Measurements from ENCODE around the gene KRTAP2-2. TPM values are rescaled to one million over a fixed set of nuclear protein-coding genes. Genes with fewer than 3 reads are reported as not detected.
"Not testable (repeated sequence)": the region's sequence is repeated elsewhere in the genome, so short reads cannot be mapped to it uniquely, and the experiment has no call there.

KRTAP2-2 gene
- polyA plus RNA-seq, 1 of the 3 experiments (the other 2 are of a cell fraction), result not detected

DNA sequence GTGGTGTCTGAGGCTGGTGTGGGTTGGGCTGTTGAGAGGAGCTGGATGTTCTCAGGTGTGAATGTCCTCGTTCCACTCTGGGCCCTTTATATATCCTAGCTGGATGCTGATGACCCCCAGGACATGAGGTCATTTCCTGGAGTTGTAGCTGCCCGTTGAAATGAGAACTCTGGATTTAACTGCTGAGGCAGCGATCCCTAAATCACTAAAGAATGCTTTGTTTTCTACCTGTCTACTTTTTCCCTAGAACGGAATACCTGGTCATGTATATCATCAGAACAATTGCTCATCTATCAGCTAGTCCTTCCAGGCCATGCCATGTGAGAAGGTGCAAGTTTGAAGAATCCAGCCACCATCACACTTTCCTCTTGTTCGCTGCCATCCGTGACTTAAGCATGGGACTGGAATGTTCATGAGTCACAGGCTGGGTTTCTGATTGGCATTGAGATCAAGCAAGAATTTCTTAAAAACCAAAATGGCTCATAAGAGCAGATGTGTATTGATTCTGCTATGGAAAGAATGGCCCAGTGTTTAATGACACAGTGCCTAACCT lies 5.1 kb upstream of the KRTAP2-2 start, which contains the start of gene KRTAP2-3 (continued):
- TF ChIP-seq, protein P1, sequence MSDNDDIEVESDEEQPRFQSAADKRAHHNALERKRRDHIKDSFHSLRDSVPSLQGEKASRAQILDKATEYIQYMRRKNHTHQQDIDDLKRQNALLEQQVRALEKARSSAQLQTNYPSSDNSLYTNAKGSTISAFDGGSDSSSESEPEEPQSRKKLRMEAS (IDR thresholded peaks at IDR 0.05; ENCODE audit: low read depth), result peak; percentile 91
- TF ChIP-seq, protein P2, sequence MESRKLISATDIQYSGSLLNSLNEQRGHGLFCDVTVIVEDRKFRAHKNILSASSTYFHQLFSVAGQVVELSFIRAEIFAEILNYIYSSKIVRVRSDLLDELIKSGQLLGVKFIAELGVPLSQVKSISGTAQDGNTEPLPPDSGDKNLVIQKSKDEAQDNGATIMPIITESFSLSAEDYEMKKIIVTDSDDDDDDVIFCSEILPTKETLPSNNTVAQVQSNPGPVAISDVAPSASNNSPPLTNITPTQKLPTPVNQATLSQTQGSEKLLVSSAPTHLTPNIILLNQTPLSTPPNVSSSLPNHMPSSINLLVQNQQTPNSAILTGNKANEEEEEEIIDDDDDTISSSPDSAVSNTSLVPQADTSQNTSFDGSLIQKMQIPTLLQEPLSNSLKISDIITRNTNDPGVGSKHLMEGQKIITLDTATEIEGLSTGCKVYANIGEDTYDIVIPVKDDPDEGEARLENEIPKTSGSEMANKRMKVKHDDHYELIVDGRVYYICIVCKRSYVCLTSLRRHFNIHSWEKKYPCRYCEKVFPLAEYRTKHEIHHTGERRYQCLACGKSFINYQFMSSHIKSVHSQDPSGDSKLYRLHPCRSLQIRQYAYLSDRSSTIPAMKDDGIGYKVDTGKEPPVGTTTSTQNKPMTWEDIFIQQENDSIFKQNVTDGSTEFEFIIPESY (IDR thresholded peaks at IDR 0.05; ENCODE audit: borderline replicate concordance, low read depth), result no peak
- peak; percentile 27; the same call in 1 of the 2 replicates for TF ChIP-seq POLR2AphosphoS5 (IDR thresholded peaks at IDR 0.05; ENCODE audit: low read depth, low read length)
- peak in 1 of 2 experiments; percentile 76; a peak in 2 of 4 replicates for TF ChIP-seq EP300 (IDR thresholded peaks at IDR 0.05; ENCODE audit: borderline replicate concordance in 1 of 2, low read depth in 1 of 2, low read length in 1 of 2)
- no peak for TF ChIP-seq RCOR1 (IDR thresholded peaks at IDR 0.05; ENCODE audit: low read length)
- TF ChIP-seq, protein P3, sequence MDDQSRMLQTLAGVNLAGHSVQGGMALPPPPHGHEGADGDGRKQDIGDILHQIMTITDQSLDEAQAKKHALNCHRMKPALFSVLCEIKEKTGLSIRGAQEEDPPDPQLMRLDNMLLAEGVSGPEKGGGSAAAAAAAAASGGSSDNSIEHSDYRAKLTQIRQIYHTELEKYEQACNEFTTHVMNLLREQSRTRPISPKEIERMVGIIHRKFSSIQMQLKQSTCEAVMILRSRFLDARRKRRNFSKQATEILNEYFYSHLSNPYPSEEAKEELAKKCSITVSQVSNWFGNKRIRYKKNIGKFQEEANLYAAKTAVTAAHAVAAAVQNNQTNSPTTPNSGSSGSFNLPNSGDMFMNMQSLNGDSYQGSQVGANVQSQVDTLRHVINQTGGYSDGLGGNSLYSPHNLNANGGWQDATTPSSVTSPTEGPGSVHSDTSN (IDR thresholded peaks at IDR 0.05), result peak; percentile 81

DNA sequence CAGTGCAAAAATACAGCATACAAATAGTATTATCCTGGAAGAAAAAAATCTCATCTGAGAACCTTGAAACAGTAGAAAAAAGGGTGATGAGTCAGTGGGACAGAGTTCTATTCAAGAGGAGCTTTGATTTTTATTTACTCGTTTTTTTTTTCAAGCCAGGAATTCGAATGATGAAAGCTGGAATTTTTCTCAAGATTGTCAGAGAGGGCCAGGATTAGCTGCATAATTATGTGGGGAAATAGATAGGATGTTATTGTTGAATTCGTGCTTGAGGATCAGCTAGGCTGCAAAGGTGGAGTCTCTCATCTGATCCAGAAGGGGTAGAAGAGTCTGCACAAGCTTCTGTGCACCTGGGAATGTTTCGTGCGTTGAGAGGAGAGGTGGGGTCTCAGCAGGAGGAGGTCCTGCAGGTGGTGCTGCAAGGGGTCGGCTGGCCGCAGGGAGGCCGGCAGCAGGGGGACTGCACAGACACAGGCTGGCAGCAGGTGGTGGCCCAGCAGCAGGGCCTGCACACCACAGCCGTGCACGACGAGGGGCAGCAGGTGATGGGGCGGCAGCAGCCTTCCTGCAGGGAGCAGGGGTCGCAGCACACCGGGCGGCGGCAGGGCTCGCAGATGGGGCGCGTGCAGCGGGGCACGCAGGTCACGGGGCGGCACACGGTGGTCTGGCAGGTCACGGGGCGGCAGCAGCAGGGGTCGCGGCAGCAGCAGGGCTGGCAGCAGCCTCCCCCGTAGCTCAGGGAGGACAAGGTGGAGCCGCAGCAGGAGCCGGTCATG lies 4.4 kb upstream of the KRTAP2-2 start:
- H4K20me1 ChIP-seq (ENCODE audit: insufficient read depth); H3K27me3 ChIP-seq (ENCODE audit: insufficient read depth); DNase-seq; H3K9ac ChIP-seq; H3K36me3 ChIP-seq (replicated peaks in 1 of 2; ENCODE audit: control insufficient read depth in 1 of 2, insufficient read depth in 2 of 2, low read length in 1 of 2); POLR2A ChIA-PET; H3K4me3 ChIP-seq (ENCODE audit: low read depth in 2 of 2, low read length in 1 of 2); H2AFZ ChIP-seq (ENCODE audit: low read depth); H3K79me2 ChIP-seq (ENCODE audit: insufficient read depth); H3K9me2 ChIP-seq; H3K9me3 ChIP-seq: not testable (repeated sequence)
- WGBS (ENCODE audit: low lambda C conversion rate), result 25% methylated on average over 8 of the region's 31 CpGs
- peak overlapping the region; percentile 51 for H3K4me2 ChIP-seq
- TF ChIP-seq FOSL2 (IDR thresholded peaks at IDR 0.05; ENCODE audit: borderline replicate concordance, low read depth) (peak; percentile 48), TEAD4 (IDR thresholded peaks at IDR 0.05; ENCODE audit: borderline replicate concordance, insufficient read depth) (peak; percentile 38; the same call in 1 of the 2 replicates), JUND (IDR thresholded peaks at IDR 0.05) (peak; percentile 14; the same call in 1 of the 2 replicates), EP300 (IDR thresholded peaks at IDR 0.05; ENCODE audit: borderline replicate concordance in 1 of 2, low read depth in 1 of 2, low read length in 1 of 2) (0 out of 4 replicates have a peak, but pooled peaks of 1 of the 2 experiments have one; percentile 15), TCF12 (IDR thresholded peaks at IDR 0.05) (0 out of 2 replicates have a peak, but pooled peaks have one; percentile 26)
- peaks cover 30% of the 10 kb centered on the region for H3F3A ChIP-seq (replicated peaks; ENCODE audit: insufficient read depth)
- peaks cover 0 to 22% of the 10 kb centered on the region in 2 experiments; a peak in 2 of 4 replicates for H3K4me1 ChIP-seq (ENCODE audit: control insufficient read depth in 1 of 2, insufficient read depth in 2 of 2, low read depth in 1 of 2, low read length in 1 of 2)
- peak overlapping the region in 1 of 2 experiments; percentile 62; a peak in 2 of 4 replicates for H3K27ac ChIP-seq (ENCODE audit: low read depth in 2 of 2, low read length in 1 of 2)
- CTCF ChIA-PET, result interaction anchor here (1.5 kb wide), 1 partner anchor 24 kb away, joined by 3 read pairs; no protein-coding TSS in a partner anchor
